Measurements from ENCODE around the gene FAM200B.

The FAM200B gene

DNA sequence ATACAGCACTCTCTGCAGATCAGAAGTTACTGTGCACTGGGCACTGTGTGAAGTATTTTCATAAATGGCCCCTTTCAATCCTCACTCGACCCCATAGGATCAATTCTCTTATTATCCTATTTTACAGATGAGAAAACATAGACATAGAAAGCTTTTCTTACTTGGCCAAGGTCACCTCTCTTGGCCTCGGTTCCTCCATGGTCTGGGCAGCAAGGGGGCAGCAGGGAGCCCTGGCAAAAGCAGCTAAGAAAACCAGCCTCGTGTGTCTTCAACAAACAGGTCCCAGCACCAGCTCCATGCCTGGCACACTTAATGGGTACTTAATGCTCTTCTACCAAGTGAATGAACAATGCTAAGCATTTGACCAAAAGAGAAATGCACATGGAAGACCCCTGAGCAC is 55.6 kb downstream of the FAM200B start:
- DNase-seq (ENCODE audit: low read depth) = no peak

- no peak for DNase-seq (ENCODE audit: low read depth)
Measured at GRCh38 chr4:15738877-15739276, 57.2 kb downstream of the FAM200B start.
